ENCODE data around the gene HDDC3.
A peak's percentile ranks its signal among the peaks of the same experiment; 100 is the strongest.

HDDC3 gene

GRCh38 chr15:90953947-90954711, 21.8 kb upstream of the HDDC3 start:
- no peak overlapping the region for H3K14ac ChIP-seq (ENCODE audit: low read length in 2 of 2)
- H3K36me3 ChIP-seq (ENCODE audit: control insufficient read depth in 1 of 2, insufficient read depth in 2 of 2, low read depth in 1 of 2, low read length in 2 of 2) = peaks cover 47 to 56% of the 10 kb centered on the region in 2 experiments
- 68% methylated on average over 8 of the region's 16 CpGs for WGBS
- H3K4me3 ChIP-seq (ENCODE audit: insufficient read depth in 1 of 2, low read depth in 1 of 2, low read length in 2 of 2) = peak overlapping the region; percentile 26 to 86
- H2BK120ac ChIP-seq (ENCODE audit: low read depth, low read length) = no peak overlapping the region
- H3K9me3 ChIP-seq (ENCODE audit: control insufficient read depth, low read length) = no peaks in the 10 kb centered on the region
- H2BK15ac ChIP-seq (ENCODE audit: low read depth, poor library complexity, severe bottlenecking) = no peak overlapping the region
- DNase-seq = no peak
- H3K79me1 ChIP-seq (replicated peaks; ENCODE audit: low read length, poor library complexity, severe bottlenecking) = peaks cover 19% of the 10 kb centered on the region
- peaks cover 30% of the 10 kb centered on the region for H3K4me1 ChIP-seq (ENCODE audit: control insufficient read depth, insufficient read depth, low read depth, low read length)
- H2AFZ ChIP-seq (ENCODE audit: low read depth, low read length) = no peak overlapping the region
- H3K9ac ChIP-seq (ENCODE audit: low read length) = peak overlapping the region; percentile 96
- H3K23ac ChIP-seq (ENCODE audit: low read length in 2 of 2) = no peak overlapping the region
- H3K18ac ChIP-seq (ENCODE audit: low read depth in 1 of 2, low read length in 2 of 2) = no peak overlapping the region
- no peak overlapping the region for H2BK5ac ChIP-seq (ENCODE audit: low read depth, low read length, poor library complexity, severe bottlenecking)
- H4K91ac ChIP-seq (ENCODE audit: low read length) = peak overlapping the region; percentile 48
- no peak overlapping the region for H2BK12ac ChIP-seq (ENCODE audit: low read length in 2 of 2)
- peak overlapping the region; percentile 49 for H3K4me2 ChIP-seq (ENCODE audit: low read length, poor library complexity, severe bottlenecking)
- H3K27me3 ChIP-seq (ENCODE audit: control insufficient read depth in 1 of 2, insufficient read depth in 1 of 2, low read length in 2 of 2) = no peaks in the 10 kb centered on the region
- no peak overlapping the region for H3K27ac ChIP-seq (ENCODE audit: low read length, poor library complexity, severe bottlenecking)
- no peak overlapping the region for H2AK5ac ChIP-seq (ENCODE audit: low read length, severe bottlenecking)
- no peak overlapping the region for H3K4ac ChIP-seq (ENCODE audit: low read depth in 1 of 2, low read length in 2 of 2)
- H4K8ac ChIP-seq (ENCODE audit: low read length) = no peak overlapping the region

- WGBS = 96% methylated on average over 14 of the region's 14 CpGs
- H3K9ac ChIP-seq (ENCODE audit: low read length) = no peak overlapping the region
- no peak for DNase-seq
- H3K14ac ChIP-seq (ENCODE audit: low read length in 2 of 2) = no peak overlapping the region
- H2AFZ ChIP-seq (ENCODE audit: low read depth, low read length) = no peak overlapping the region
- H2AK5ac ChIP-seq (ENCODE audit: low read length, severe bottlenecking) = no peak overlapping the region
- H3K18ac ChIP-seq (ENCODE audit: low read depth in 1 of 2, low read length in 2 of 2) = no peak overlapping the region
- peaks cover 33% of the 10 kb centered on the region for H3K4me1 ChIP-seq (ENCODE audit: control insufficient read depth, insufficient read depth, low read depth, low read length)
- H2BK120ac ChIP-seq (ENCODE audit: low read depth, low read length) = no peak overlapping the region
- no peak overlapping the region for H3K4ac ChIP-seq (ENCODE audit: low read depth in 1 of 2, low read length in 2 of 2)
- H2BK5ac ChIP-seq (ENCODE audit: low read depth, low read length, poor library complexity, severe bottlenecking) = no peak overlapping the region
- no peaks in the 10 kb centered on the region for H3K9me3 ChIP-seq (ENCODE audit: control insufficient read depth, low read length)
- H2BK12ac ChIP-seq (ENCODE audit: low read length in 2 of 2) = no peak overlapping the region
- H3K23ac ChIP-seq (ENCODE audit: low read length in 2 of 2) = no peak overlapping the region
- no peak overlapping the region for H3K4me2 ChIP-seq (ENCODE audit: low read length, poor library complexity, severe bottlenecking)
- no peak overlapping the region for H3K27ac ChIP-seq (ENCODE audit: low read length, poor library complexity, severe bottlenecking)
- peaks cover 56 to 64% of the 10 kb centered on the region in 2 experiments for H3K36me3 ChIP-seq (ENCODE audit: control insufficient read depth in 1 of 2, insufficient read depth in 2 of 2, low read depth in 1 of 2, low read length in 2 of 2)
- H3K4me3 ChIP-seq (ENCODE audit: insufficient read depth in 1 of 2, low read depth in 1 of 2, low read length in 2 of 2) = no peak overlapping the region
- H4K8ac ChIP-seq (ENCODE audit: low read length) = no peak overlapping the region
- peaks cover 19% of the 10 kb centered on the region for H3K79me1 ChIP-seq (replicated peaks; ENCODE audit: low read length, poor library complexity, severe bottlenecking)
- no peak overlapping the region for H2BK15ac ChIP-seq (ENCODE audit: low read depth, poor library complexity, severe bottlenecking)
- H3K27me3 ChIP-seq (ENCODE audit: control insufficient read depth in 1 of 2, insufficient read depth in 1 of 2, low read length in 2 of 2) = no peaks in the 10 kb centered on the region
- peak overlapping the region; percentile 48 for H4K91ac ChIP-seq (ENCODE audit: low read length)
These were observed 20.7 kb upstream of the HDDC3 start for GRCh38 chr15:90952901-90953677.

- no peak overlapping the region for H3K27ac ChIP-seq (ENCODE audit: low read length, poor library complexity, severe bottlenecking)
- H3K9me3 ChIP-seq (ENCODE audit: control insufficient read depth, low read length) = no peaks in the 10 kb centered on the region
- peaks cover 76 to 78% of the 10 kb centered on the region in 2 experiments for H3K36me3 ChIP-seq (ENCODE audit: control insufficient read depth in 1 of 2, insufficient read depth in 2 of 2, low read depth in 1 of 2, low read length in 2 of 2)
- no peak overlapping the region for H3K23ac ChIP-seq (ENCODE audit: low read length in 2 of 2)
- 100% methylated on average over 5 of the region's 6 CpGs for WGBS
- H2BK12ac ChIP-seq (ENCODE audit: low read length in 2 of 2) = no peak overlapping the region
- H3K4ac ChIP-seq (ENCODE audit: low read depth in 1 of 2, low read length in 2 of 2) = no peak overlapping the region
- no peak for DNase-seq
- no peak overlapping the region for H3K4me2 ChIP-seq (ENCODE audit: low read length, poor library complexity, severe bottlenecking)
- H4K91ac ChIP-seq (ENCODE audit: low read length) = no peak overlapping the region
- H3K14ac ChIP-seq (ENCODE audit: low read length in 2 of 2) = no peak overlapping the region
- H3K27me3 ChIP-seq (ENCODE audit: control insufficient read depth in 1 of 2, insufficient read depth in 1 of 2, low read length in 2 of 2) = no peaks in the 10 kb centered on the region
- no peak overlapping the region for H2AK5ac ChIP-seq (ENCODE audit: low read length, severe bottlenecking)
- peaks cover 31% of the 10 kb centered on the region for H3K4me1 ChIP-seq (ENCODE audit: control insufficient read depth, insufficient read depth, low read depth, low read length)
- H2BK15ac ChIP-seq (ENCODE audit: low read depth, poor library complexity, severe bottlenecking) = no peak overlapping the region
- H2BK120ac ChIP-seq (ENCODE audit: low read depth, low read length) = no peak overlapping the region
- H2BK5ac ChIP-seq (ENCODE audit: low read depth, low read length, poor library complexity, severe bottlenecking) = no peak overlapping the region
- H3K4me3 ChIP-seq (ENCODE audit: insufficient read depth in 1 of 2, low read depth in 1 of 2, low read length in 2 of 2) = no peak overlapping the region
- no peak overlapping the region for H2AFZ ChIP-seq (ENCODE audit: low read depth, low read length)
- no peak overlapping the region for H3K18ac ChIP-seq (ENCODE audit: low read depth in 1 of 2, low read length in 2 of 2)
- no peak overlapping the region for H4K8ac ChIP-seq (ENCODE audit: low read length)
- peaks cover 16% of the 10 kb centered on the region for H3K79me1 ChIP-seq (replicated peaks; ENCODE audit: low read length, poor library complexity, severe bottlenecking)
- no peak overlapping the region for H3K9ac ChIP-seq (ENCODE audit: low read length)
These were observed 18.3 kb upstream of the HDDC3 start for GRCh38 chr15:90950676-90951075.

GRCh38 chr15:90949979-90950675, 17.8 kb upstream of the HDDC3 start:
- 97% methylated on average over 23 of the region's 23 CpGs for WGBS
- Histone ChIP-seq H4K8ac (ENCODE audit: low read length) (no peak overlapping the region), H3K18ac (ENCODE audit: low read depth in 1 of 2, low read length in 2 of 2) (no peak overlapping the region), H3K4ac (ENCODE audit: low read depth in 1 of 2, low read length in 2 of 2) (no peak overlapping the region), H3K79me1 (replicated peaks; ENCODE audit: low read length, poor library complexity, severe bottlenecking) (peaks cover 16% of the 10 kb centered on the region), H2BK120ac (ENCODE audit: low read depth, low read length) (no peak overlapping the region), H3K27ac (ENCODE audit: low read length, poor library complexity, severe bottlenecking) (no peak overlapping the region), H3K14ac (ENCODE audit: low read length in 2 of 2) (no peak overlapping the region), H2BK15ac (ENCODE audit: low read depth, poor library complexity, severe bottlenecking) (no peak overlapping the region), H2BK12ac (ENCODE audit: low read length in 2 of 2) (no peak overlapping the region), H4K91ac (ENCODE audit: low read length) (no peak overlapping the region), H3K4me1 (ENCODE audit: control insufficient read depth, insufficient read depth, low read depth, low read length) (peaks cover 27% of the 10 kb centered on the region), H3K4me2 (ENCODE audit: low read length, poor library complexity, severe bottlenecking) (no peak overlapping the region), H2AFZ (ENCODE audit: low read depth, low read length) (no peak overlapping the region), H3K23ac (ENCODE audit: low read length in 2 of 2) (no peak overlapping the region), H3K4me3 (ENCODE audit: insufficient read depth in 1 of 2, low read depth in 1 of 2, low read length in 2 of 2) (no peak overlapping the region), H3K9me3 (ENCODE audit: control insufficient read depth, low read length) (no peaks in the 10 kb centered on the region), H3K36me3 (ENCODE audit: control insufficient read depth in 1 of 2, insufficient read depth in 2 of 2, low read depth in 1 of 2, low read length in 2 of 2) (peaks cover 77 to 80% of the 10 kb centered on the region in 2 experiments), H3K9ac (ENCODE audit: low read length) (no peak overlapping the region), H2BK5ac (ENCODE audit: low read depth, low read length, poor library complexity, severe bottlenecking) (no peak overlapping the region), H3K27me3 (ENCODE audit: control insufficient read depth in 1 of 2, insufficient read depth in 1 of 2, low read length in 2 of 2) (no peaks in the 10 kb centered on the region), H2AK5ac (ENCODE audit: low read length, severe bottlenecking) (no peak overlapping the region)
- no peak for DNase-seq

Data from mesenchymal stem cell (in vitro differentiated cells and primary cell).